Neuron (in vitro differentiated cells): ENCODE data around the gene R3HDM1.
A peak's percentile ranks its signal among the peaks of the same experiment; 100 is the strongest.
"Not testable (repeated sequence)": the region's sequence is repeated elsewhere in the genome, so short reads cannot be mapped to it uniquely, and the experiment has no call there.

ENCODE experiments used
- H2AFZ ChIP-seq: one replicate; pipeline ENCODE4 v1.6.1; 2013; ENCODE audit warnings: low read depth, mild to moderate bottlenecking, inconsistent platforms, low read length, moderate library complexity
- H3K27me3 ChIP-seq: one replicate; pipeline ENCODE4 v1.6.1; 2013; ENCODE audit warnings: low read length; ENCODE audit not compliant: insufficient read depth
- H3K36me3 ChIP-seq: one replicate; pipeline ENCODE4 v1.6.1; 2013; ENCODE audit warnings: low read length; ENCODE audit not compliant: insufficient read depth
- H3K4me1 ChIP-seq: one replicate; pipeline ENCODE4 v1.6.1; 2013; ENCODE audit warnings: low read length; ENCODE audit not compliant: insufficient read depth
- H3K4me3 ChIP-seq: 2 replicates; pipeline ENCODE4 v1.5.1; 2013; ENCODE audit warnings: mild to moderate bottlenecking, low read length, moderate library complexity
- H3K9me3 ChIP-seq: one replicate; pipeline ENCODE4 v1.6.1; 2013; ENCODE audit warnings: low read length

Gene R3HDM1

GRCh38 chr2:135709992-135710391 is 178.7 kb downstream of the R3HDM1 start:
- peaks cover 17% of the 10 kb centered on the region for H3K36me3 ChIP-seq
- H3K4me1 ChIP-seq = no peaks in the 10 kb centered on the region
- no peaks in the 10 kb centered on the region for H3K27me3 ChIP-seq
- H3K4me3 ChIP-seq = no peak overlapping the region
- H2AFZ ChIP-seq = no peak overlapping the region
- no peaks in the 10 kb centered on the region for H3K9me3 ChIP-seq

DNA sequence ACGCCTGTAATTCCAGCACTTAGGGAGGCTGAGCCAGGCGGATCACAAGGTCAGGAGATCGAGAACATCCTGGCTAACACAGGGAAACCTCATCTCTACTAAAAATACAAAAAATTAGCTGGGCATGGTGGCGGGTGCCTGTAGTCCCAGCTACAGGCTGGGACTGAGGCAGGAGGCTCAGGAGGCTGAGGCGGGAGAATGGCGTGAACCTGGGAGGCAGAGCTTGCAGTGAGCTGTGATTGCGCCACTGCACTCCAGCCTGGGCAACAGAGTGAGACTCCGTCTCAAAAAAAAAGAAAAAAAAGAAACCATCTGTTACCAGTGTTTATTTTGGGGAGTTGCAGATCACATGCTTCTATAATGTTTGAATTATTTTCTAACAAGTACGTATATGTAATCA is 183.8 kb downstream of the R3HDM1 start:
- H3K4me1 ChIP-seq, H3K9me3 ChIP-seq, H3K4me3 ChIP-seq, H2AFZ ChIP-seq, H3K27me3 ChIP-seq: not testable (repeated sequence)
- peaks cover 44% of the 10 kb centered on the region for H3K36me3 ChIP-seq

- Histone ChIP-seq H3K4me1 (no peaks in the 10 kb centered on the region), H3K36me3 (peaks cover 18% of the 10 kb centered on the region), H2AFZ (no peak overlapping the region), H3K4me3 (no peak overlapping the region), H3K9me3 (no peaks in the 10 kb centered on the region), H3K27me3 (no peaks in the 10 kb centered on the region)
These were observed 196.9 kb downstream of the R3HDM1 start for GRCh38 chr2:135728064-135728743.

- H3K4me1 ChIP-seq = no peaks in the 10 kb centered on the region
- no peak overlapping the region for H3K4me3 ChIP-seq
- H3K36me3 ChIP-seq = no peaks in the 10 kb centered on the region
- H3K9me3 ChIP-seq = no peaks in the 10 kb centered on the region
- no peaks in the 10 kb centered on the region for H3K27me3 ChIP-seq
- no peak overlapping the region for H2AFZ ChIP-seq
These were observed 201.3 kb downstream of the R3HDM1 start for GRCh38 chr2:135732561-135732960.

DNA sequence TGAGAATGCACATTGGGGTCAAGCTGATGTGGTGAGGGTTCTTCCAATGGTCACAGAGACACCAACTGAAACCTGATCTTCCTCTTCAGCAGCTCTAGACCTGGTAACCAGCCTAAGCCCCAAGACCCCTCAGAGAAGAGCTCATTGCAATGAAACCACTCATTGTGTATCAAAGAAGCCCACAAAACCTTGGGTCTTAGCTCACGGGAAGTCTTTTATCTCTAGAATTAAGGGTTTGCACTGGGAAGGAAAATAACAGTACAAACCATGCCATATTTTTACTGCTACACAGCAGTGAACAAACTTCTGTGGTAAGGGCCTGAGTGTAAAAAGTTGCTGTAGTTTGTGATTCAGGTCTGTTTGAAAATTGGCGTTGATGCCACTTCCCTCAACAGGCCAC is 201.8 kb downstream of the R3HDM1 start:
- Histone ChIP-seq H3K4me3 (no peak overlapping the region), H3K4me1 (no peaks in the 10 kb centered on the region), H3K9me3 (no peaks in the 10 kb centered on the region), H3K27me3 (no peaks in the 10 kb centered on the region), H2AFZ (no peak overlapping the region), H3K36me3 (no peaks in the 10 kb centered on the region)

DNA sequence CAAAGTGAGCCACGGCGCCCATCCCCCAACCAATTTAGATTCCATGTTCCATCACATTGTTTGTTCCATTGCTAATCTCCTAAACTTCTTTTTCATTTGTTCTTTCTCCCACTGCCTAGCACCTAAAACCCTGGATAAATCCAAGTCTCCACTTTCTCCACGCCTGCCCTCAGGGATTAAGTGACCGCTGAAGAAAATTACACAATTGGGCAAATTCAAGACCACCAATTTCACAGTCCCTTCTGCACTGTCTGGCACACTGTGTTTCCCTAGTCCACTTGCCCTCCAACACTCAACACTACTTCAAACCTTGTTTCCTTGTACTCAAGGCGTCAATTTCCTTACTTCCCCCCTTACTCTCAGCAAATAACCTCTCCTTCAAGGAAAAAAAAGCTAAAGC is 205.3 kb downstream of the R3HDM1 start:
- H3K4me1 ChIP-seq = no peaks in the 10 kb centered on the region
- H3K36me3 ChIP-seq = no peaks in the 10 kb centered on the region
- no peak overlapping the region for H2AFZ ChIP-seq
- no peak overlapping the region for H3K4me3 ChIP-seq
- no peaks in the 10 kb centered on the region for H3K9me3 ChIP-seq
- H3K27me3 ChIP-seq = no peaks in the 10 kb centered on the region

GRCh38 chr2:135740206-135740605 is 208.9 kb downstream of the R3HDM1 start:
- no peaks in the 10 kb centered on the region for H3K27me3 ChIP-seq
- no peak overlapping the region for H3K4me3 ChIP-seq
- peaks cover 3% of the 10 kb centered on the region for H3K36me3 ChIP-seq
- peaks cover 2% of the 10 kb centered on the region for H3K9me3 ChIP-seq
- peaks cover 10% of the 10 kb centered on the region for H3K4me1 ChIP-seq
- H2AFZ ChIP-seq = no peak overlapping the region

DNA sequence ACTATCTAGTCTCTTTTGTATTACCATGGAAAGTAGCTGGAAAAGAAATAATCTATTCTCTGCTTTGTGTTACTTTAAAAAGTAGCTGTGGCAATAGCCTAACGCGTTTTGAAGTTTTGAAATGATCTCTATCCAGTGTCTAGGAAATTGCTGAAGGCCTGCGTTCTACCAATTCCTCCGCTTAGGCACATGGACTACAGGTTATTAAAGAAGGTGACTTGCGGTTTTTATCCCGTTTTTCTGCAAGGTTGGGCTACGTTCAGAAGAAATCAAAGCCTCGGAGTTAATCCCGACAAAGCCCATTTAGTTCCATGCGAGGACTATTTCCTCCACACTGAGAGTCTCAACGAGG is 209.7 kb downstream of the R3HDM1 start:
- no peaks in the 10 kb centered on the region for H3K27me3 ChIP-seq
- peaks cover 2% of the 10 kb centered on the region for H3K9me3 ChIP-seq
- H3K36me3 ChIP-seq = peaks cover 5% of the 10 kb centered on the region
- no peak overlapping the region for H3K4me3 ChIP-seq
- H2AFZ ChIP-seq = peak overlapping the region; percentile 75
- H3K4me1 ChIP-seq = peaks cover 10% of the 10 kb centered on the region

DNA sequence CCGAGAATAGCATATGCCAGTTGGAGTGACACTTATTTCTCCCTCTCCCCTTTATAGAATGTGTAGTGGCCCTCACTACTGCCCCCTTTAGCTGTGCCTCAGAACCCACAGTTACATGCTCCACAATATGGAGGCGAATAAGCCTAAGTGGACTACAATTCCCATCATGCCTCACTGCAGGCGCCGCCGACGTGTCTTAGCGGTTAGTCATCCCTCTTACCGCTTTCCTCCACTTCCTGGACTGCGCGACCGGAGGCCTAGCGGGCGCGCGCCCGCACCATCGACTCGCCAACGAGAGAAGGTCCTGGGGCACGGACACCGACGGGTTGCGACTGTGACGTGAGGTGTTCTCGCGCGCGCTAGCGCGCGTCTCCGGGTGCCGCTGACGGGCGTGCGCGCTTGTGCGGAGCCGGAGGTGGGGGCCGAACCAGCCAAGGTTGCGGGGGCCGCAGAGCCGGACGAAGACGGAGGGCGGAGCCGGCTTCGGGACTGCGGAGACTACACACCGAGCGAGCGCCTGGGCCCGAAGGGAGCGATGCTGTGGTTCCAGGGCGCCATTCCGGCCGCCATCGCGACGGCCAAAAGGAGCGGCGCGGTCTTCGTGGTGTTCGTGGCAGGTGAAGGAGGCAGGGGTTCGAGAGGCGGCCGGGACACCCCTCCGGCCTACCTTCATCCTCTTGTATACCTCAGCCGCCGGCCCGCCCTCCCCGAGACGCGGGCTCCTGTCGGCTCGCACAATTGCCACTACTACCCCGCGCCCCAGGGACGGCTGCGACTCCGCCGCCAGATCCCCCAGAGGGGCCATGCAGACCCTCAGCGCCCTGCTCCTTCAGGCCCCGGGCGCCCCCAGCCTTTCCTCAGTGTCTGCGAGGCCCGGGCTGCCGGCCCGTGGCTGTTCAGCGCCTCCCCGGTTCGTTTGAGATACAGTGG is 210.4 kb downstream of the R3HDM1 start, which contains the start of gene UBXN4:
Gene UBXN4 (plus strand): TSS at position 461 of the 930 bp plus-strand sequence. CDS start 75 bp downstream, at position 536.
- Histone ChIP-seq H3K36me3 (peaks cover 12% of the 10 kb centered on the region), H3K9me3 (peaks cover 2% of the 10 kb centered on the region), H3K27me3 (no peaks in the 10 kb centered on the region), H3K4me1 (peaks cover 10% of the 10 kb centered on the region), H3K4me3 (peak within 1 kb of the TSS; percentile 72), H2AFZ (peak within 1 kb of the TSS; percentile 75)

DNA sequence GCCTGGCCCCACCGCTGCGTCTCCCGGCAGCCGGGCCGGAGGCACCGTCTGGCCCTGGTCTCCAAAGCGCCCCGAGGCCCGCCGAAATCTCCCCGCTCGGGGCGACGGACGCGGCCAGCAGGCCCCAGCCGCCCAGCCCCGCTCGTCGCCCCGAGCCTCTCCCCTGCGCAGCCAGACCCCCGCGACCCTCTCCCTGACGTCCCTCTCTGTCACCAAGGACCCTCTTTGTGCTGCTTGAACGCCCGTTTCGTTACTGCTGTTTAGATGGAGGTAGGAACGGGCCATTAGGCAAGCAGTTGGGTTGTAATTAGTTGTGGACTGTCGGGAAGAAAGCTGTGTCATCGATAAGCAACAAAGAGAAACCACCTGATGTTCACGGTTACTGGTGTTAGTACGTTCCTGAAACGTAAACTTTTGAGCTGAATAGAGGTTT is 211.1 kb downstream of the R3HDM1 start:
- H3K9me3 ChIP-seq = peaks cover 2% of the 10 kb centered on the region
- peaks cover 18% of the 10 kb centered on the region for H3K36me3 ChIP-seq
- no peaks in the 10 kb centered on the region for H3K27me3 ChIP-seq
- peak overlapping the region; percentile 72 for H3K4me3 ChIP-seq
- peak overlapping the region; percentile 46 for H2AFZ ChIP-seq
- peaks cover 10% of the 10 kb centered on the region for H3K4me1 ChIP-seq

DNA sequence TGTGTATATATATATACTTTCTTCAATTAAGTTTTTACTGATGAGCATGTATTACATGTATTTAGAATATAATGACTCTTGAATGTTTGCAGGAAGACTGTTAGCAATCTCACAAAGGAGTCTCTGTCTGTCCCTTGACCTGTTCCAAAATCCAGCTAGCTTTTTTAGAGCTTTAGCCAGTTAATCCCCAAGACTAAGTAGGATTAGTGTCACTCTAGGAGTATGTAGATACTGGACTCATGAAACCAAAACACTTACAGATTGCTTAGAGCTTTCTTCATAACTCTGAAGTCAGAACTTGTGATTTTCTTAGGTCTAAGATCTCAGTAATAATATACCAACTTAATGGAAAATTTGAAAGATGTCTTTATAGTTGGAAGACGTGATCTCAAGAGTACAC is 212.6 kb downstream of the R3HDM1 start:
- peaks cover 2% of the 10 kb centered on the region for H3K9me3 ChIP-seq
- peaks cover 25% of the 10 kb centered on the region for H3K36me3 ChIP-seq
- H3K27me3 ChIP-seq = no peaks in the 10 kb centered on the region
- H3K4me1 ChIP-seq = peaks cover 10% of the 10 kb centered on the region
- no peak overlapping the region for H2AFZ ChIP-seq
- peak overlapping the region; percentile 72 for H3K4me3 ChIP-seq

DNA sequence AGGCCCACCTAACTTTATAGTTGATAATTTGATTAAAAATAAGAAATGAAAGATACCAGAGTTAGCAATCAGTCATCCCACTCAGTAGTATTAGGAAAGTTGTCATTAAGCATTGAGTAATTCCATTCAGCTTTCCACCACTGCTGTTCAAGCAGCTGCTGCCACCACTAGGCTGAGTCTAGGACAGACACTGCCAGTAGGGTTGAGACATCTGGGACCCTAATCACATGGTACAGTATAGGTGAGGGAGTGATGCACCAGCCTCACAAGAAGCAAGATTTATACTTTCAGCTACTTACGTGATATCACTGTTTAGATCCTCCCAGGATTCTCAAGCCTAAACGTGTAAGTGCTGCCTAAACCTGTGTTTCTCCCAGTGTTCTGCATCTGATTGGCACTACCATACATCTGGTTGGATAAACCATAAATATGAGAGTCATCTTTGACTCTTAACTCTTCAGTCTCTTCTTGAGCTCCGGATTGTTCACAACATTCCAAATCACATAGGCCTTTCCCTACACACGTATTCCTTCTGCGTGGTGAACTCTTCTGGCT is 213.6 kb downstream of the R3HDM1 start:
- H3K27me3 ChIP-seq = no peaks in the 10 kb centered on the region
- H2AFZ ChIP-seq = no peak overlapping the region
- peaks cover 35% of the 10 kb centered on the region for H3K36me3 ChIP-seq
- H3K4me1 ChIP-seq = peaks cover 10% of the 10 kb centered on the region
- H3K9me3 ChIP-seq = peaks cover 2% of the 10 kb centered on the region
- H3K4me3 ChIP-seq = no peak overlapping the region

DNA sequence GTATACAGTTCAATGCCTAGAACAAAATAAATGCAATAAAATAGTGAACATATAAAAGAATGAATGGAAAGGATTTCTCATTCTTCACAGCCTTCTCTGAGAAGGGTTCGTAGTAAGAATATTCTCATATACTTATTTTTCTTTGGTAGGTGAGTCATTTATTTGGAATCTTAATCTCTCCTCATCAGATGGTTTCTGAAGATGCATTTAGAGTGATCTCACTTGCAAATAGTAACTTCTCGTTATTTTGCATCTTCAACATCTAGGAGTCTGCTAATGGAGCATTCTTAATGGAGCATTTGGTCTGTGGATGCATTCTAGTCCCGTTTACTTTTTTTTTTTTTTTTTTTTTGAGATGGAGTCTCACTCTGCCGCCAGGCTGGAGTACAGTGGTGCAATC is 214.3 kb downstream of the R3HDM1 start:
- Histone ChIP-seq H3K36me3 (peaks cover 38% of the 10 kb centered on the region), H3K4me3 (no peak overlapping the region), H3K4me1 (peaks cover 10% of the 10 kb centered on the region)

More for the DNA sequence above, 214.3 kb downstream of the R3HDM1 start:
- H3K27me3 ChIP-seq = no peaks in the 10 kb centered on the region
- H3K9me3 ChIP-seq = peaks cover 2% of the 10 kb centered on the region
- H2AFZ ChIP-seq = no peak overlapping the region
